Activated CD4-positive, alpha-beta T cell treated with anti-CD3 and anti-CD28 coated beads for 48 hours (primary cell): ENCODE data around the gene MITF.
"Not testable (repeated sequence)": the region's sequence is repeated elsewhere in the genome, so short reads cannot be mapped to it uniquely, and the experiment has no call there.

Experiments used
- DNase-seq: peaks from one replicate; pipeline ENCODE4 v3.0.0-alpha.2; 2020

The MITF gene

GRCh38 chr3:69791106-69791505 is 51.8 kb downstream of the MITF start:
- no peak for DNase-seq

DNA sequence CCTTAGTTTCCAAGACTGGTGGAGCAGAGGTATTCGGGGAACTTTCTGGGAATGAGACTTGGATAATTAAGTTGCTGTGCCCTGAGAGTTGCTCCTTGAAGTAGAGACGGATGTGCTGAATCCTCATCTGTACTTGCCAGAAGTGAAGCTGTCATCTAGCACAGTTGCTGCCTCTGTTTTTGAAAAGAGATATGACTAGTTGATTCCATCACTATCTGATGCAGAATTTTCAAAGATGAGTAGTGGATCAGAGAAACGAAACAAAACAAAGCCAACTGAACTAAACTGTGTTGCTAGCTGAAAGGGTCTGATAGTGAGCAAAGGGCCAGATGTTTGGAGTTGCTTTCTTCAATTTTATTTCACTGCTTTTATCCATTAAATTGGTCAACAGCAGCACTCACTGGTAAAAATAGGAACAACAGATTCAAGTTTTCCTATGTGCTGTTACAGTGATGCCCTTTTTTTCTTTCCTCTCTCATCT is 52.7 kb downstream of the MITF start:
- DNase-seq, result no peak

DNA sequence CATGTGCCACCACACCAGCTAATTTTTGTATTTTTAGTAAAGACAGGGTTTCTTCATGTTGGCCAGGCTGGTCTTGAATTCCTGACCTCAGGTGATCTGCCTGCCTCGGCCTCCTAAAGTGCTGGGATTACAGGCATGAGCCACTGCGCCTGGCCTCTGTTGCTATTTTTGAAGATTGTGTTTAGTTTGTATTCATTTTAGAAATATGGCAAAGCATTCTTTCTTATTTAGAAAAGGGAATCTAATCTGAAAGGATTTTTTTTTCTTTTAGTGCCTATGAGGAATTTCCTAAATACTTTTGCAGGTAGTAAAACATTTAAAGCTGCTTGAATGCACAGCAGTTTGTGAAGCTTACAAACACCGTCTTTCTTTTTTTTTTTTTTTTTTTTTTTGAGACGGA is 56.9 kb downstream of the MITF start:
- DNase-seq, result not testable (repeated sequence)

DNA sequence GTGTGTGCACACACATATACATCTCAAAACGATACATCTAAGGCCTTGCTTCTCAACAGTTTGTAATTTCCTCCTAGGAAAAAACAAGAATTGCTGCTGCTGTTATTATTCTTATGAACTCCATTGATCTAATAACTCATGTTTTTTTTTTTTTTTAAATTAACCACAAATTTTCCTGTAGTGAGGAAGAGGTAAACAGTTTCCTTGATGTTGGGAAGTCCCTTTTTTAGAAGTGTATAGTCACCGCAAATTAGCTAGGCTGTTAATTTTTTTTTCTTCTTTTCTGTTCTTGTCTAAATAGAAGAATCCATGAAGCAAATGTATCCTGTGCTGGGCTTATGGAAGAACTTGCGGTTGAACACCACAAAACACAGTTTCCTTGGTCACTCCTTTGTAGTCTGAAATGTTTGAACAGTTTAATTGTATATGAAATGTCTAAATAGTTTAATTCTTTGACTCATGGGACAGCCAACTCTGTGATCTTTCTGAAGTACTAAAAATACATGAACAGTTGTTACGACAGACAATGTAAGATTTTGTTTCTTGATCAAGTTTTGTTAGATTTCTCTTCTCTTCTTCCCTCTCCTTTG is 64.5 kb downstream of the MITF start:
- no peak for DNase-seq

- no peak for DNase-seq
Observed at GRCh38 chr3:69805491-69805890, 66.2 kb downstream of the MITF start.

GRCh38 chr3:69806735-69807438 is 67.6 kb downstream of the MITF start:
- no peak for DNase-seq

DNA sequence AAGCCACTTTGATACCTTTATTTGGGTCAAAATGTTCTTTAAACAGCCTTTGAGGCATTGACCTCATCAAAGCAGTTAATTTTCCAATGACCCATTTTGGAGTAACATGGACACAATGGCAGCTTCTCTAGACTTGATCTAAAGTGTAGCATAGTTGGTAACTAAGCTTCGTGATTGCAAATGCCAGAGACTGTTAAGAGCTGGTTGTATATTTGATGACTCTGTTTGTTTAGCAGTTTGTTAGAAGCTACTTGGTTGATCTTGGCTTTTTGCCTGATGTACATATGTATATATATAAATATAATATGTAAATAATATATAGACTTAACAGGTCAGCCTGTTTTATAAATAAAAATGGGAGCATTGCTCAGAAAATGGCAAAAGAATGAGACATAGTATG is 68.4 kb downstream of the MITF start:
- no peak for DNase-seq

- DNase-seq, result no peak
Observed at GRCh38 chr3:69809076-69809835, 70.0 kb downstream of the MITF start.

GRCh38 chr3:69811452-69812401 is 72.5 kb downstream of the MITF start:
- DNase-seq, result no peak

- DNase-seq, result no peak
Observed at GRCh38 chr3:69815970-69816369, 76.7 kb downstream of the MITF start.

DNA sequence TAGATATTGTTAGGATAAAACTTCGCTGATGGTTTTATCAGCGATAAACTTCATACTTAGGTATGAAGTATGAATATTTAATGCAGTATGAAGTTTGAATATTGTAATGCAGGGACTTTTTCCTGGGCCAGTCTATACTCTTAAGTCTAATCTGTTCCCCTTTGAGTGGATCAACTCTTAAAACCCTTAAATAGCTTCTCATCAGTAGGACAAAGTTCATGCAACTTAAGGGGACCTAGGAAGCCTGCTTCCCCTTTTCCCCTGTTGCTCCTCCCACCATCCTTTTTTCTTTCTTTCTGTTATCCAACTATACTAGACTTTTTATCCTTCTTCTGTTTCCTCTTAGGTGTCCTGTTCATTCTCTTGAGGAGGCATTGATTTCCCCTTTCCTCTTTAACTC is 78.7 kb downstream of the MITF start:
- DNase-seq, result no peak

GRCh38 chr3:69819282-69819681 is 80.0 kb downstream of the MITF start:
- DNase-seq, result no peak

DNA sequence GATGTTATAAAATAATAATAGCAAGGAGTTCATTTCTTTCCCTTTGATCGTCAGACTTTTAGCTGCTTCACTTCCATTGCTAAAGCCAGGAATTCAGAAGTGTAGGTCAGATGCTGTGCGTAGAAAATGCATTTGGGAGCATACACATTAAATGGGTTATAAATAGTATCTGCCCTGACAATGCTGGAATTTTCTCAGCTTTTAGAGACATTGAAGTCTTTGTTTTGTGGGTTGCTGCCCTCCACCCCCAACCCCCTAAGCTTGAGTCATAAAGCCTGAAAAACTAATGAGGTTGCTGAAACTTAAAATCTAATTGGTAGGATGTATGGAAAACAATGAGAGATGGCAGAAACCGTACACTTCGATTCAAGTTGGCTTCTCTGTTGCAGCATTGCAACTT is 81.9 kb downstream of the MITF start:
- DNase-seq, result no peak

- no peak for DNase-seq
Observed at GRCh38 chr3:69823743-69824142, 84.5 kb downstream of the MITF start.

GRCh38 chr3:69825446-69825845 is 86.2 kb downstream of the MITF start:
- DNase-seq, result no peak

DNA sequence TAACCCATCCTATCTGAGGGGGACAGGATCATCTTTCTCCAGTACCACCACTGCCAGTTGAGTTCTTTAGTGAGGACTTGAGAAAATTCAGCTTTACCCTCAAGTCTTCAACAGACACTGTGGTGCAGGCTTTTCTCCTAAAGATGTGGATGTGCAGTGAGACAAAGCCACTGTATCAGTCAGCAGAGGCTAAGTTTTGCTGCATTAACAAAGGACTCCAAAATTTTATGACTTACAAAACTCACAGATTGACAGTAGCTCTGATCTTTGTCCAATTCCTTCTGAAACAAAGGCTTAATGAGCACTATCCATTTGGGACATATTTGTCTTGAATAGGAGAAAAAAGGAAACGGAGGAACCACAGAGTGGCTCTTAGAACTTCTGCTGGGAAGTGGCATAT is 87.9 kb downstream of the MITF start:
- no peak for DNase-seq

GRCh38 chr3:69828817-69829216 is 89.6 kb downstream of the MITF start:
- no peak for DNase-seq

DNA sequence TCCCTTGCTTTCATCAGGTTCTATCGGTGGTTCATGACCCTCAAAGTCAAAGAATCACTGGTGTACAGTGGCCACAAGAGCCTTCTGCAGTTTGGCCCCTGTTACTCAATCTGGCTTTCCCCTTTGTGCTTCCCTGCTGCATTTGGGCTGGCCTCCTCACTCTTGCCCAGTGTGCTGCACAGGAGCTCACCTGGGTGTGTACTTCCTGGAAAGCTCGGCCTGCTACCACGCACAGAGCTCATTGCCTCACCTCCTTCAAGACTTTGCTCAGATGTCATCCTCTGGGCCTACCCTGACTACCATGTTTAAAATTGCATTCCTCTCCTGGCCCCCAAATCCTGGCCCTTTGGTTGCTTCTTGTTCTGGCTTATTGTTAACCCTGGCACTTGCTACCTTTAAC is 90.9 kb downstream of the MITF start:
- DNase-seq, result no peak

- no peak for DNase-seq
Observed at GRCh38 chr3:69831737-69832136, 92.5 kb downstream of the MITF start.

- no peak for DNase-seq
Observed at GRCh38 chr3:69833591-69833990, 94.3 kb downstream of the MITF start.

- no peak for DNase-seq
Observed at GRCh38 chr3:69838217-69838616, 99.0 kb downstream of the MITF start.

GRCh38 chr3:69838696-69839515 is 99.6 kb downstream of the MITF start:
- DNase-seq, result no peak
